Adrenal gland (tissue), 12 donors: ENCODE results near the gene HIC2. TPM values are rescaled to one million over a fixed set of nuclear protein-coding genes. Genes with fewer than 3 reads are reported as not detected.
"Not testable (repeated sequence)": the region's sequence is repeated elsewhere in the genome, so short reads cannot be mapped to it uniquely, and the experiment has no call there.

Source experiments
- DNase-seq, 7 donors: peaks; one replicate each; pipeline ENCODE4 v3.0.0-alpha.2; 2019 to 2020
- H3K27ac ChIP-seq, 5 donors: fragments of 200-600 bp; sonication (generic) in 4 of 5; 1 replicate in 3 of 5; 2 replicates in 2 of 5; pipeline versions ENCODE4 v1.5.1 to v1.8.0; 2016 to 2020; ENCODE audit warnings: mild to moderate bottlenecking in 1 of 5
- H3K27me3 ChIP-seq: fragments of 200-600 bp; 2 replicates; pipeline ENCODE4 v1.8.0; 2021
- H3K36me3 ChIP-seq, 2 donors: fragments of 200-600 bp; replicated peaks in 1 of 2; 1 replicate in 1 of 2; 2 replicates in 1 of 2; pipeline versions ENCODE4 v1.5.1 to v1.8.0; 2018 to 2022
- H3K4me1 ChIP-seq, 2 donors: fragments of 200-600 bp; replicated peaks in 1 of 2; 1 replicate in 1 of 2; 2 replicates in 1 of 2; pipeline versions ENCODE4 v1.5.1 to v1.8.0; 2018 to 2021
- H3K4me3 ChIP-seq, 4 donors: fragments of 200-600 bp; sonication (generic) in 3 of 4; one replicate each; pipeline ENCODE4 v1.5.1; 2016 to 2018
- H3K9me3 ChIP-seq, 3 donors: fragments of 200-600 bp; sonication (generic) in 1 of 3; replicated peaks in 1 of 3; 1 replicate in 2 of 3; 2 replicates in 1 of 3; pipeline versions ENCODE4 v1.5.1 to v1.8.0; 2016 to 2021
- WGBS, 4 donors: extraction: QIAGEN DNeasy Blood & Tissue Kit in 2 of 4; methylation state at CpG; one replicate each; pipeline versions ENCODE4 v1.1.5 to v1.1.7; 2013 to 2017; 5-methylcytosine and 5-hydroxymethylcytosine counted together
- intact Hi-C, 2 donors: fragments of 100-400 bp; cut with DNase I; formaldehyde crosslinking; loops; one replicate each; pipeline versions ENCODE4 v1.14.1 to v1.15.0; 2022 to 2023
- polyA plus RNA-seq, 3 donors: library from polyadenylated mRNA; stranded (reverse); fragments of 200-250 nt in 2 of 3; fragments of 350-450 nt in 1 of 3; fragmentation: Illumina TruSeq in 1 of 3; extraction: RNeasy Lipid Tissue Mini Kit (QIAGEN cat#74804) in 1 of 3; gene quantifications; one replicate each; pipeline ENCODE4 v1.2.3, GENCODE V29; 2013 to 2014
- total RNA-seq, 9 donors: library from RNA; depleted of rRNA in 4 of 9; stranded (reverse); fragments of >200 nt in 4 of 9; fragments of 120-200 nt in 1 of 9; fragmentation: NEBNext Ultra II Directional in 1 of 9; extraction: Animal tissue kit (Norgen Biotek cat#: 25700) in 1 of 9; gene quantifications; one replicate each; pipeline versions ENCODE4 v1.1.0 to v1.2.4, GENCODE V29; 2013 to 2023
- donor health status: healthy with polysubstance abuse.
- donor health status: Bipolar disorder and iron deficiency.
- donor health status: DM: yes; HTN: yes; CAD: no.
- donor health status: DM: no; HTN: no; CAD: no.
- donor health status: DM: no; HTN: no; CAD: no.
- donor health status: DM: yes; HTN: yes; CAD: no.

Gene HIC2
- total and polyA plus RNA-seq, 12 donors = 0.57 to 7.9 (median 2.5) TPM

DNA sequence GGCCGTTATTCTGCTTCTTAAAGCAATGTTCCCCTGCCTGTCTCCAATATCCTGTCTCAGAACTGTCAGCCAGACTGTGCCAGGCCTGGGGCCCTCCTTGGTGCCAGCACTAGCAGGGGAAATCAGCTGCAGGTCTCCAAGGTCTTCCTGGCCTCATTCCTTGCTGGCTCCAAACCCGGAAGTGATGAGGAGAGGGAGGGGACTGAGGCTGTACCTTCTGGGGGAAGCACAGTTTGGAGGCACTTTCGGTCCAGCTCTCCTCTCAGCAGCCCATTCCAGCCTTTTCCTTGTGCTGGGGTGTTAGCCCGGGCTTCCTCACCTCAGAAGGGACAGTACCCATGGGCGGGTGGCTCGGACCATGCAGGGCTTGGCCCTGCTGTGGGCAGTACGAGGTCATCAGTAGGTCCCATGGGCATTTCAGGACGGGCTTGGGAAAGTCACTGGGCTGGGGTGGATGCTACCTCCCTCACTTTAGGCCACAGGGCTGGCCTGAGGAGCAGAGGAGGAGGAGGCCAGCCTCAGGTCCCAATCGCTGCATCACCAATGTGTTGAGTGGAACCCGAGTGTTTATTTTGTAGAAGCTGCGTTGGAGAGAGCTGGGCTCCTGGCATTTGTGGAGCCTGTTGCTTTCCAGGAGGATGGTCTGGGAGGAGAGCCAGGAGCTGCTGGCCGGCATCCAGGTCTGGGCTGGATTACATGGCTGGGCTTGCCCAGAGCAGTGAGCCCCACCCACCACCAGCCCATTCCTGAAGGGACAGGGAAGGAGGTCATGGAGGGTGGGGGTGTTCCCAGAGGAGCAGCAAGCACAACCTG lies 19.0 kb downstream of the HIC2 start:
- H3K36me3 ChIP-seq, H3K9me3 ChIP-seq, H3K27me3 ChIP-seq, intact Hi-C loops, H3K4me1 ChIP-seq, H3K4me3 ChIP-seq: not testable (repeated sequence)
- 19 to 35% methylated on average over 2 to 3 of the region's 12 CpGs; no CpG with 5 or more reads in 2 of the 4 donors for WGBS, 4 donors
- H3K27ac ChIP-seq = peak overlapping the region in 1 of 5 donors; percentile 79
- DNase-seq = peak in 4 of 7 donors; percentile 18 to 51 (median 22)

DNA sequence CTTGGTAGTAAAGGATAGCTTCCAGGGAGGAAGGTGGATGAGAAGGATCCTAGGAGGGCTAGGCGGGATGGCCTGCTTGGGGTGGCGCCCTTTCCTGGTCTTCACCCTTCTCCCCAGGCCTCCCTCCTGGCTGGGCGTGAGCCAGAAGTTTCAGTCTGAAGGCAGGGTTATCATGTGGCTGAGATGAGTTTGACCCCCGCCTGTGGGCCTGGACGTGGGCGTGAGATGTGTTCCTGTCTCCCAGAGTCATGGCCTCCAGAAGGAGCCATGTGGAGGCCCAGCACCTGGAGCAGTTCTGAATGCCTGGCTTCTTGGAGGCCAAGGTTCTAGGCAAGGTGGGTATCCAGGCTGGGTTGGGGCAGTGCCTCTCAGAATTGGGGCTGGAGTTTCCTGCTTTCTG lies 20.8 kb downstream of the HIC2 start:
- H3K4me3 ChIP-seq, H3K36me3 ChIP-seq, H3K27ac ChIP-seq, intact Hi-C loops, H3K9me3 ChIP-seq, H3K27me3 ChIP-seq, H3K4me1 ChIP-seq: not testable (repeated sequence)
- DNase-seq = peak in 2 of 7 donors; percentile 12 to 45
- 84 to 93% (median 88%) methylated on average over 3 to 4 of the region's 6 CpGs for WGBS, 4 donors

- WGBS, 4 donors = no CpG with 5 or more reads among the region's 10 CpGs
- H3K27ac ChIP-seq, H3K4me3 ChIP-seq, intact Hi-C loops, H3K4me1 ChIP-seq, DNase-seq, H3K9me3 ChIP-seq, H3K27me3 ChIP-seq, H3K36me3 ChIP-seq: not testable (repeated sequence)
Measured at GRCh38 chr22:21440018-21440636, 23.0 kb downstream of the HIC2 start.

GRCh38 chr22:21440676-21441075 lies 23.5 kb downstream of the HIC2 start:
- intact Hi-C loops, H3K9me3 ChIP-seq, H3K4me1 ChIP-seq, H3K4me3 ChIP-seq, DNase-seq, H3K27me3 ChIP-seq, H3K36me3 ChIP-seq, H3K27ac ChIP-seq: not testable (repeated sequence)
- WGBS, 4 donors = no CpG with 5 or more reads among the region's 16 CpGs

GRCh38 chr22:21441170-21441569 lies 24.0 kb downstream of the HIC2 start:
- 85 to 100% (median 92%) methylated on average over 2 of the region's 6 CpGs for WGBS, 4 donors
- DNase-seq = peak in 1 of 7 donors; percentile 10
- not testable (repeated sequence) for H3K27me3 ChIP-seq

GRCh38 chr22:21442123-21442522 lies 25.0 kb downstream of the HIC2 start:
- H3K4me3 ChIP-seq, H3K27ac ChIP-seq, H3K4me1 ChIP-seq, DNase-seq, H3K27me3 ChIP-seq, H3K9me3 ChIP-seq, intact Hi-C loops: not testable (repeated sequence)
- WGBS, 4 donors = no CpG with 5 or more reads among the region's 9 CpGs
- peaks cover 0 to 23% of the 10 kb centered on the region in 2 donors for H3K36me3 ChIP-seq

More at GRCh38 chr22:21441170-21441569, 24.0 kb downstream of the HIC2 start:
- H3K27ac ChIP-seq, H3K9me3 ChIP-seq, H3K4me3 ChIP-seq, H3K4me1 ChIP-seq, intact Hi-C loops: not testable (repeated sequence)
- H3K36me3 ChIP-seq = peaks cover 0 to 13% of the 10 kb centered on the region in 2 donors

DNA sequence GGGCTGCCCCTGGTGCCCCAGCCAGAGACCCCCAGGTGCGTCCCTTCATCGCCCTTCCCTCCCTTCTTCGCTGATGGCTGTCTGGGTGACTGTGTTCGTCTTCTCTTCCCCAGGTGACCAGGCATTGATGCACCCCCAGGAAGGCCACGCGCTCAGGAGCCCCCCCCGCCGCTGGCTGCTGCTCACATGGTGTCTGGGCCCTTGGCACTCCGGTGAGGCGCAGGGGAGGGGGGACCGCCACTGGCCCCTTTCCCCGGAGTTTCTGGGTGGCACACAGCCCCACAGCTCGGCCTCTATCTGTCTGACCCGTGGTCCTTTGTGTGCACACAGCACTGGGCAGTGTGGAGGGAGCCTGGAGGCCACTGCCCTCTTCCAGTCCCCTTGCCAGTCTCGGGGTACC lies 25.5 kb downstream of the HIC2 start:
- peak in 2 of 7 donors; percentile 16 to 18 for DNase-seq
- 90% methylated on average over 2 of the region's 15 CpGs; no CpG with 5 or more reads in 3 of the 4 donors for WGBS, 4 donors
- intact Hi-C loops, H3K9me3 ChIP-seq, H3K27ac ChIP-seq, H3K4me3 ChIP-seq, H3K4me1 ChIP-seq, H3K27me3 ChIP-seq: not testable (repeated sequence)
- peaks cover 0 to 25% of the 10 kb centered on the region in 2 donors for H3K36me3 ChIP-seq
